ENCODE data around the gene CYSLTR1.

GRCh38 chrX:78307665-78308064 lies 19.7 kb downstream of the CYSLTR1 start:
- no peak for TF ChIP-seq CTCF (IDR thresholded peaks at IDR 0.05; ENCODE audit: low read depth, low read length)
- no peak for TF ChIP-seq MYC (IDR thresholded peaks at IDR 0.05; ENCODE audit: low read depth, low read length)
- TF ChIP-seq POLR2A (IDR thresholded peaks at IDR 0.05; ENCODE audit: extremely low read depth, insufficient read length), result no peak
- TF ChIP-seq MAX (IDR thresholded peaks at IDR 0.05; ENCODE audit: low read depth, low read length), result no peak
